ENCODE data around the gene WDR46.

DNA sequence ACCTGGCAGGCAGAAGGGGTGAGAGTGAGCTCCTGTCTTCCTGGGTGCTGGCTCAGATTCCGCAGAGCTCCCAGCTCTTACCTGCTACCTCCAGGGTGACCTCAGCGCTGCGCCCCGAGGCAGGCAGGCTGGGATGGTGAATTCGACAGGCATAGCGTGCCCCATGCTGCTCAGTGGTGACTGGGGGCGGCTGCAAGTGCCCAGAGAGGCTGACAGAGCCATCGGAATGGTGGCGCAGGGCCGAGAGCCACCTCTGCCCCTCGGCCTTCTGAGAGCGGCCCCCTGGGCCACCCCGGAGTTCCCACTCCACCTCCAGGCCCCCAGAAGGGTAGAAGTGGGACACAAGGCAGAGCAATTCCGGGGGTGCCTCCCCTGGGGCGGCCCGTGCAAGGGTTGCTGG lies 15.2 kb upstream of the WDR46 start:
- TF ChIP-seq, protein P1, sequence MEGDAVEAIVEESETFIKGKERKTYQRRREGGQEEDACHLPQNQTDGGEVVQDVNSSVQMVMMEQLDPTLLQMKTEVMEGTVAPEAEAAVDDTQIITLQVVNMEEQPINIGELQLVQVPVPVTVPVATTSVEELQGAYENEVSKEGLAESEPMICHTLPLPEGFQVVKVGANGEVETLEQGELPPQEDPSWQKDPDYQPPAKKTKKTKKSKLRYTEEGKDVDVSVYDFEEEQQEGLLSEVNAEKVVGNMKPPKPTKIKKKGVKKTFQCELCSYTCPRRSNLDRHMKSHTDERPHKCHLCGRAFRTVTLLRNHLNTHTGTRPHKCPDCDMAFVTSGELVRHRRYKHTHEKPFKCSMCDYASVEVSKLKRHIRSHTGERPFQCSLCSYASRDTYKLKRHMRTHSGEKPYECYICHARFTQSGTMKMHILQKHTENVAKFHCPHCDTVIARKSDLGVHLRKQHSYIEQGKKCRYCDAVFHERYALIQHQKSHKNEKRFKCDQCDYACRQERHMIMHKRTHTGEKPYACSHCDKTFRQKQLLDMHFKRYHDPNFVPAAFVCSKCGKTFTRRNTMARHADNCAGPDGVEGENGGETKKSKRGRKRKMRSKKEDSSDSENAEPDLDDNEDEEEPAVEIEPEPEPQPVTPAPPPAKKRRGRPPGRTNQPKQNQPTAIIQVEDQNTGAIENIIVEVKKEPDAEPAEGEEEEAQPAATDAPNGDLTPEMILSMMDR (IDR thresholded peaks at IDR 0.05; ENCODE audit: insufficient read depth, low read length): no peak
- TF ChIP-seq, protein P2, sequence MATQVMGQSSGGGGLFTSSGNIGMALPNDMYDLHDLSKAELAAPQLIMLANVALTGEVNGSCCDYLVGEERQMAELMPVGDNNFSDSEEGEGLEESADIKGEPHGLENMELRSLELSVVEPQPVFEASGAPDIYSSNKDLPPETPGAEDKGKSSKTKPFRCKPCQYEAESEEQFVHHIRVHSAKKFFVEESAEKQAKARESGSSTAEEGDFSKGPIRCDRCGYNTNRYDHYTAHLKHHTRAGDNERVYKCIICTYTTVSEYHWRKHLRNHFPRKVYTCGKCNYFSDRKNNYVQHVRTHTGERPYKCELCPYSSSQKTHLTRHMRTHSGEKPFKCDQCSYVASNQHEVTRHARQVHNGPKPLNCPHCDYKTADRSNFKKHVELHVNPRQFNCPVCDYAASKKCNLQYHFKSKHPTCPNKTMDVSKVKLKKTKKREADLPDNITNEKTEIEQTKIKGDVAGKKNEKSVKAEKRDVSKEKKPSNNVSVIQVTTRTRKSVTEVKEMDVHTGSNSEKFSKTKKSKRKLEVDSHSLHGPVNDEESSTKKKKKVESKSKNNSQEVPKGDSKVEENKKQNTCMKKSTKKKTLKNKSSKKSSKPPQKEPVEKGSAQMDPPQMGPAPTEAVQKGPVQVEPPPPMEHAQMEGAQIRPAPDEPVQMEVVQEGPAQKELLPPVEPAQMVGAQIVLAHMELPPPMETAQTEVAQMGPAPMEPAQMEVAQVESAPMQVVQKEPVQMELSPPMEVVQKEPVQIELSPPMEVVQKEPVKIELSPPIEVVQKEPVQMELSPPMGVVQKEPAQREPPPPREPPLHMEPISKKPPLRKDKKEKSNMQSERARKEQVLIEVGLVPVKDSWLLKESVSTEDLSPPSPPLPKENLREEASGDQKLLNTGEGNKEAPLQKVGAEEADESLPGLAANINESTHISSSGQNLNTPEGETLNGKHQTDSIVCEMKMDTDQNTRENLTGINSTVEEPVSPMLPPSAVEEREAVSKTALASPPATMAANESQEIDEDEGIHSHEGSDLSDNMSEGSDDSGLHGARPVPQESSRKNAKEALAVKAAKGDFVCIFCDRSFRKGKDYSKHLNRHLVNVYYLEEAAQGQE (IDR thresholded peaks at IDR 0.05; ENCODE audit: insufficient replicate concordance, low read depth): no peak
- no peak for TF ChIP-seq GABPA (IDR thresholded peaks at IDR 0.05; ENCODE audit: low read depth)
- TF ChIP-seq POLR2AphosphoS5 (IDR thresholded peaks at IDR 0.05; ENCODE audit: low read depth): no peak
- TF ChIP-seq SPI1 (IDR thresholded peaks at IDR 0.05; ENCODE audit: borderline replicate concordance, low read depth): no peak

All from HL-60 (cell line).